Breast epithelium (tissue), 4 donors: ENCODE results near the gene TFPI. TPM values are rescaled to one million over a fixed set of nuclear protein-coding genes. Genes with fewer than 3 reads are reported as not detected.

Experiments used
- DNase-seq, 2 donors: peaks; one replicate each; pipeline ENCODE4 v3.0.0-alpha.2; 2019; ENCODE audit warnings: low spot score in 2 of 2
- H3K27ac ChIP-seq, 2 donors: fragments of 200-600 bp; sonication (generic) in 1 of 2; one replicate each; pipeline ENCODE4 v1.5.1; 2016 to 2019; ENCODE audit warnings: mild to moderate bottlenecking in 1 of 2
- H3K27me3 ChIP-seq, 2 donors: fragments of 200-600 bp; sonication (generic) in 1 of 2; one replicate each; pipeline versions ENCODE4 v1.5.1 to v1.6.0; 2017 to 2019; ENCODE audit warnings: control low read depth in 1 of 2, mild to moderate bottlenecking in 1 of 2
- H3K36me3 ChIP-seq: fragments of 200-600 bp; one replicate; pipeline ENCODE4 v1.5.1; 2019
- H3K4me1 ChIP-seq, 2 donors: fragments of 200-600 bp; sonication (generic); one replicate each; pipeline ENCODE4 v1.5.1; 2016 to 2019; ENCODE audit warnings: control low read depth in 1 of 2
- H3K4me3 ChIP-seq, 3 donors: fragments of 200-600 bp; sonication (generic); 1 replicate in 2 of 3; 2 replicates in 1 of 3; pipeline ENCODE4 v1.5.1; 2016 to 2019; ENCODE audit warnings: mild to moderate bottlenecking in 3 of 3, moderate library complexity in 2 of 3
- H3K9me3 ChIP-seq, 2 donors: fragments of 200-600 bp; sonication (generic) in 1 of 2; one replicate each; pipeline ENCODE4 v1.5.1; 2016 to 2019; ENCODE audit warnings: control low read depth in 1 of 2
- CTCF ChIP-seq, 3 donors: fragments of 450-650 bp; IDR thresholded peaks; one replicate each; pipeline ENCODE4 v1.5.1; 2016 to 2017; ENCODE audit warnings: antibody characterized with exemption in 3 of 3, mild to moderate bottlenecking in 3 of 3, moderate library complexity in 3 of 3
- POLR2A ChIP-seq: fragments of 450-650 bp; IDR thresholded peaks from one replicate; pipeline ENCODE4 v1.6.1; 2016; ENCODE audit warnings: antibody characterized with exemption, mild to moderate bottlenecking, moderate library complexity
- POLR2AphosphoS5 ChIP-seq, 3 donors: sonication (generic); formaldehyde crosslinking; IDR thresholded peaks; one replicate each; pipeline ENCODE4 v1.6.1; 2017; ENCODE audit warnings: antibody characterized with exemption in 3 of 3
- intact Hi-C: fragments of 100-400 bp; cut with DNase I; formaldehyde crosslinking; loops from one replicate; pipeline ENCODE4 v1.15.1; 2023; ENCODE audit warnings: low total_unique reads
- total RNA-seq, 3 donors: library from RNA; depleted of rRNA; stranded (reverse); fragments of >200 nt; gene quantifications; one replicate each; pipeline ENCODE4 v1.1.0, GENCODE V29; 2016

TFPI gene
- total RNA-seq, 3 donors from 2014 or later, result 52.4 to 105 (median 90.1) TPM

GRCh38 chr2:187497140-187497539 lies 57.1 kb downstream of the TFPI start:
- no peaks in the 10 kb centered on the region for H3K27me3 ChIP-seq
- TF ChIP-seq POLR2A (no peak), CTCF (IDR thresholded peaks at IDR 0.05) (no peak), POLR2AphosphoS5 (IDR thresholded peaks at IDR 0.05) (no peak)
- no peak overlapping the region for H3K4me3 ChIP-seq
- no peaks in the 10 kb centered on the region for H3K36me3 ChIP-seq
- no peaks in the 10 kb centered on the region for H3K4me1 ChIP-seq
- H3K9me3 ChIP-seq, result no peaks in the 10 kb centered on the region
- no peak overlapping the region for H3K27ac ChIP-seq
- no peak for DNase-seq
- intact Hi-C loops, result no loop called here

- H3K27ac ChIP-seq, result no peak overlapping the region
- no peaks in the 10 kb centered on the region for H3K9me3 ChIP-seq
- H3K4me1 ChIP-seq, result no peaks in the 10 kb centered on the region
- TF ChIP-seq POLR2A, result no peak
- no peak for DNase-seq
- H3K4me3 ChIP-seq, result no peak overlapping the region
- H3K27me3 ChIP-seq, result no peaks in the 10 kb centered on the region
- H3K36me3 ChIP-seq, result no peaks in the 10 kb centered on the region
- intact Hi-C loops, result no loop called here
These were observed 58.9 kb downstream of the TFPI start for GRCh38 chr2:187495324-187495723.

- no peaks in the 10 kb centered on the region for H3K27me3 ChIP-seq
- no peak for TF ChIP-seq CTCF (IDR thresholded peaks at IDR 0.05)
- TF ChIP-seq POLR2AphosphoS5 (IDR thresholded peaks at IDR 0.05), result no peak
- TF ChIP-seq POLR2A, result no peak
- H3K4me3 ChIP-seq, result no peak overlapping the region
- no peaks in the 10 kb centered on the region for H3K36me3 ChIP-seq
- DNase-seq, result no peak
- no peak overlapping the region for H3K27ac ChIP-seq
- no peaks in the 10 kb centered on the region for H3K4me1 ChIP-seq
- H3K9me3 ChIP-seq, result no peaks in the 10 kb centered on the region
- intact Hi-C loops, result no loop called here
These were observed 60.2 kb downstream of the TFPI start for GRCh38 chr2:187493877-187494568.

- intact Hi-C loops, result no loop called here
- TF ChIP-seq POLR2A, result no peak
- no peak for TF ChIP-seq CTCF (IDR thresholded peaks at IDR 0.05)
- TF ChIP-seq POLR2AphosphoS5 (IDR thresholded peaks at IDR 0.05), result no peak
- no peaks in the 10 kb centered on the region for H3K36me3 ChIP-seq
- DNase-seq, result no peak
- no peak overlapping the region for H3K27ac ChIP-seq
- H3K9me3 ChIP-seq, result no peaks in the 10 kb centered on the region
- H3K27me3 ChIP-seq, result no peaks in the 10 kb centered on the region
- no peak overlapping the region for H3K4me3 ChIP-seq
- no peaks in the 10 kb centered on the region for H3K4me1 ChIP-seq
These were observed 61.1 kb downstream of the TFPI start for GRCh38 chr2:187493180-187493579.

- H3K9me3 ChIP-seq, result no peaks in the 10 kb centered on the region
- no peaks in the 10 kb centered on the region for H3K4me1 ChIP-seq
- TF ChIP-seq POLR2A, result no peak
- no peak for TF ChIP-seq POLR2AphosphoS5 (IDR thresholded peaks at IDR 0.05)
- TF ChIP-seq CTCF (IDR thresholded peaks at IDR 0.05), result no peak
- no peaks in the 10 kb centered on the region for H3K36me3 ChIP-seq
- no peaks in the 10 kb centered on the region for H3K27me3 ChIP-seq
- no peak overlapping the region for H3K27ac ChIP-seq
- H3K4me3 ChIP-seq, result no peak overlapping the region
- intact Hi-C loops, result no loop called here
- DNase-seq, result no peak
These were observed 68.0 kb downstream of the TFPI start for GRCh38 chr2:187486241-187486640.
